Gastrocnemius medialis (tissue), 4 donors: Measurements from ENCODE around the gene GAMT. TPM values are rescaled to one million over a fixed set of nuclear protein-coding genes. Genes with fewer than 3 reads are reported as not detected.

Experiments
- ATAC-seq, 2 donors: fragments of 150-250 bp; one replicate each; pipeline ENCODE4 v1.9.1; 2016
- DNase-seq, 2 donors: peaks; one replicate each; pipeline ENCODE4 v3.0.0-alpha.2; 2019
- H3K27ac ChIP-seq, 4 donors: fragments of 200-600 bp; sonication (generic); 1 replicate in 1 of 4; 2 replicates in 3 of 4; pipeline ENCODE4 v1.5.1; 2016 to 2018; ENCODE audit warnings: mild to moderate bottlenecking in 2 of 4, moderate library complexity in 1 of 4
- H3K27me3 ChIP-seq, 3 donors: fragments of 200-600 bp; sonication (generic) in 2 of 3; 1 replicate in 1 of 3; 2 replicates in 2 of 3; pipeline versions ENCODE4 v1.5.1 to v1.6.0; 2016 to 2019; ENCODE audit warnings: mild to moderate bottlenecking in 1 of 3, moderate library complexity in 1 of 3
- H3K36me3 ChIP-seq, 2 donors: fragments of 200-600 bp; sonication (generic) in 1 of 2; one replicate each; pipeline ENCODE4 v1.5.1; 2017 to 2018
- H3K4me1 ChIP-seq, 2 donors: fragments of 200-600 bp; sonication (generic) in 1 of 2; one replicate each; pipeline ENCODE4 v1.5.1; 2016 to 2017; ENCODE audit warnings: mild to moderate bottlenecking in 2 of 2
- H3K4me3 ChIP-seq, 4 donors: fragments of 200-600 bp; sonication (generic) in 3 of 4; 1 replicate in 1 of 4; 2 replicates in 3 of 4; pipeline ENCODE4 v1.5.1; 2016 to 2019; ENCODE audit warnings: mild to moderate bottlenecking in 2 of 4
- H3K9me3 ChIP-seq, 3 donors: fragments of 200-600 bp; sonication (generic) in 2 of 3; 1 replicate in 1 of 3; 2 replicates in 2 of 3; pipeline ENCODE4 v1.5.1; 2016 to 2019
- POLR2A ChIP-seq, 2 donors: fragments of 450-650 bp; IDR thresholded peaks; one replicate each; pipeline ENCODE4 v1.6.1; 2017; ENCODE audit warnings: antibody characterized with exemption in 2 of 2, mild to moderate bottlenecking in 2 of 2, moderate library complexity in 2 of 2
- in situ Hi-C, 4 donors: fragments of 200-750 bp; cut with MboI; loops; one replicate each; pipeline versions ENCODE4 v1.15.0 to v1.8.0; 2017; ENCODE audit warnings: low sequenced_read_pairs in 4 of 4
- intact Hi-C: fragments of 100-400 bp; cut with DNase I; formaldehyde crosslinking; loops from one replicate; pipeline ENCODE4 v1.15.1; 2023; ENCODE audit warnings: low total_unique reads
- total RNA-seq, 4 donors: library from RNA; depleted of rRNA; stranded (reverse); fragments of >200 nt; gene quantifications; one replicate each; pipeline versions ENCODE4 v1.1.0 to v1.2.3, GENCODE V29; 2016
- TF ChIP-seq, protein P1 (sequence below), 5 experiments: fragments of 450-650 bp in 3 of 5; fragments of 200-600 bp in 2 of 5; sonication (generic) in 2 of 5; IDR thresholded peaks in 4 of 5; conservative IDR thresholded peaks in 1 of 5; 1 replicate in 4 of 5; 2 replicates in 1 of 5; pipeline ENCODE4 v1.5.1; 2016 to 2019; ENCODE audit warnings: antibody characterized with exemption in 5 of 5, mild to moderate bottlenecking in 3 of 5, moderate library complexity in 3 of 5

GAMT gene
- total RNA-seq, 4 donors from 2014 or later = 269 to 421 (median 373) TPM

DNA sequence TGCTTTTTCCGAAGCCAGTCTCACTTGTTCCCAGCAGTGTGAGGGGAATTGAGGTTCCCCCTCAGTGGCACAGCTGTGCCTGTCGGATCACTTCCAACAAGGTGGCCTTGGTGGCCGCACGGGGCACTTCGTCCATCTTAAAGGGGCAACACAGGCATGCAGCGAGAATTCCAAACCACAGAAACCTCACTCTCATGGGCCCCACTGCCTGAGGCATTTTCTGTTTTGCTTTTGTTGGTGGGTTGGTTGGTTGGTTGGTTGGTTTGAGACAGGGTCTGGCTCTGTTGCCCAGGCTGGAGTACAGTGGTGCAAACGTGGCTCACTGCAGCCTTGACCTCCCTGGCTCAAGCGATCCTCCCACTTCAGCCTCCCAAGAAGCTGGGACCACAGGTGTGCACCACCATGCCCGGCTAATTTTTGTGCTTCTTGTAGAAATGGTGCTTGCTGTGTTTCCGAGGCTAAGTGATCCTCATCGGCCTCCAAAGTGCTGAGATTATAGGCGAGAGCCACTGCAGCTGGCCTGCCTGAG, 21.3 kb downstream of the GAMT start:
- Histone ChIP-seq H3K9me3 (no peaks in the 10 kb centered on the region), H3K4me3 (no peak overlapping the region), H3K4me1 (peaks cover 17 to 18% of the 10 kb centered on the region in 2 donors), H3K27me3 (no peaks in the 10 kb centered on the region), H3K36me3 (peaks cover 0 to 16% of the 10 kb centered on the region in 2 donors), H3K27ac (no peak overlapping the region)
- ATAC-seq (no peak), DNase-seq (no peak)
- in situ Hi-C loops = no loop called here
- intact Hi-C loops = loop anchor here (10.0 kb wide), 1 partner anchor 485 kb away; the partner anchor contains the start of gene KLF16
- TF ChIP-seq, protein P1, sequence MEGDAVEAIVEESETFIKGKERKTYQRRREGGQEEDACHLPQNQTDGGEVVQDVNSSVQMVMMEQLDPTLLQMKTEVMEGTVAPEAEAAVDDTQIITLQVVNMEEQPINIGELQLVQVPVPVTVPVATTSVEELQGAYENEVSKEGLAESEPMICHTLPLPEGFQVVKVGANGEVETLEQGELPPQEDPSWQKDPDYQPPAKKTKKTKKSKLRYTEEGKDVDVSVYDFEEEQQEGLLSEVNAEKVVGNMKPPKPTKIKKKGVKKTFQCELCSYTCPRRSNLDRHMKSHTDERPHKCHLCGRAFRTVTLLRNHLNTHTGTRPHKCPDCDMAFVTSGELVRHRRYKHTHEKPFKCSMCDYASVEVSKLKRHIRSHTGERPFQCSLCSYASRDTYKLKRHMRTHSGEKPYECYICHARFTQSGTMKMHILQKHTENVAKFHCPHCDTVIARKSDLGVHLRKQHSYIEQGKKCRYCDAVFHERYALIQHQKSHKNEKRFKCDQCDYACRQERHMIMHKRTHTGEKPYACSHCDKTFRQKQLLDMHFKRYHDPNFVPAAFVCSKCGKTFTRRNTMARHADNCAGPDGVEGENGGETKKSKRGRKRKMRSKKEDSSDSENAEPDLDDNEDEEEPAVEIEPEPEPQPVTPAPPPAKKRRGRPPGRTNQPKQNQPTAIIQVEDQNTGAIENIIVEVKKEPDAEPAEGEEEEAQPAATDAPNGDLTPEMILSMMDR (IDR thresholded peaks at IDR 0.05 in 4 of 5, conservative IDR thresholded peaks at IDR 0.05 in 1 of 5) = no peak
- no peak for TF ChIP-seq POLR2A (IDR thresholded peaks at IDR 0.05)

DNA sequence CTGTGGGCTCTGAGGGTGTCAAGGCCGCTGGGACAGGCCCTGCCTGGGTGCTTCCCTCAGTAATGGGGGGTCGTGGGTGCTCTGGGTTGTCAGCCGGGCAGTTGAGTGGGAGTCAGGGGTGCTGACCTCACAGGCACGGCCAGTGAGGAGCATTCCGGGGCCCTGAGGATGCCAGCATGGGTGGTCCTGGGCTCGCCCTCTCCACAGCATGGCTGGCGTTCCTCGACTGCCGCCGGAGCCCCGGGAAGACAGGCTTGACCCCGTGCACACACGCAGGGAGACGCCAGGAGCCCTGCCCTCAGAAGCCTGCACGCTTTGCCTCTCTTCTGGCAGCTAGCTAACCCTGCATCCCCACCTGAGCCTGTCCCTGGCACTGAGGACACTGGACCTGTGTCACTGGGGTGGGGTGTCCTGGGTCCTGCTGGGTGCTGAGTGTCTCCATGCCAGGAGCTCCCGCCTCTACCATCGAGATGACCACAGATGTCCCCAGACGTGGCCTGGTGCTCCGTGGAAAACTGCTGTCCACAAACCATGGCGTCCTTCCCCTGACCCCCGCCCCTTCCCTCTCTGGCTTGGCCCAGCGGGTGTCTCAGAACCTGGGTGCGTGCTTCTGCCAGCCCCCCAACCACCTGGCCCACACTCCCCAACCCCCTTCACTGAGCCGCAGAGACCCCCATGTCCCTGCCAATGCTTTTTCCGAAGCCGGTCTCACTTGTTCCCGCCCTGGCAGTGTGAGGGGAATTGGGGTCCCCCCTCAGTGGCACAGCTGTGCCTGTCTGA, 22.0 kb downstream of the GAMT start:
- TF ChIP-seq POLR2A (IDR thresholded peaks at IDR 0.05) = no peak
- H3K36me3 ChIP-seq = peaks cover 0 to 16% of the 10 kb centered on the region in 2 donors
- H3K9me3 ChIP-seq = no peaks in the 10 kb centered on the region
- H3K27ac ChIP-seq = no peak overlapping the region
- no peak for ATAC-seq
- H3K4me1 ChIP-seq = peaks cover 10 to 11% of the 10 kb centered on the region in 2 donors
- H3K4me3 ChIP-seq = no peak overlapping the region
- DNase-seq = no peak
- in situ Hi-C loops = no loop called here
- H3K27me3 ChIP-seq = no peaks in the 10 kb centered on the region
- intact Hi-C loops = no loop called here

DNA sequence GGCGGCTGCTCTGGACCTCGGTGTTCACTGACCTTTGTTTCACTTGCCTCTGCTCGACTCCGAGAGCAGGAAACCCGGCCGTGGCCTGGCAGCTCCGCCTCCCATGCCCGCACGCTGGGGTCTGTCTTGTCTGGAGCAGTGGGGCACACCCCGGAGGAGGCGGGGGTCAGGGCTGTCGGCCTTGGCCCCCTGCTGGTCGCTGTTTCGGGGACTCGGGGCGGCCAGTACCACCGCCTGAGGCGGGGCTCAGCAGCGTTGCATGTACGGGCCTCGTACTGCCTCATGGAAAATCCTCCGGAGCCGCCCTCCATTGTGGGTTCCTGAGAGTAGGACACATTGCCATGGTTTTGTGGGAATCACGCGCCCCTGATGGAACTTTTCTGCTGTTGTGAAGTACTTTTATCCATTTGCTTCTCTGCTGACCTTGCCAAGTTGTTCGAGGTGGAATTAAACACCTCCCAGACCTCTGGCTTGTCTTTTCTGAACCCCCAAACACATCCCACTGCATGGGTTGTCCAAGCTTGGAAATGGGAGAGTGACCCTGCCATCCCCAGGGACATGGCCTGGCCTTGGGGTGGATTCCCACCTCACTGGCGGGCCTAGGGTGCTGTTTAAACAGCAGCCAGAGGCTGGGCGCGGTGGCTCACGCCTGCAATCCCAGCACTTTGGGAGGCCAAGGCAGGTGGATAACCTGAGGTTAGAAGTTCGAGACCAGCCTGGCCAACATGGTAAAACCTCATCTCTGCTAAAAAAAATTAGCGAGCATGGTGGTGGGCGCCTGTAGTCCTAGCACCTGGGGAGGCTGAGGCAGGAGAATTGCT, 23.2 kb downstream of the GAMT start:
- in situ Hi-C loops (no loop called here), intact Hi-C loops (no loop called here)
- no peak for TF ChIP-seq POLR2A (IDR thresholded peaks at IDR 0.05)
- TF ChIP-seq, protein P1 (IDR thresholded peaks at IDR 0.05 in 4 of 5, conservative IDR thresholded peaks at IDR 0.05 in 1 of 5) = no peak
- Histone ChIP-seq H3K27me3 (no peaks in the 10 kb centered on the region), H3K4me1 (peaks cover 9 to 10% of the 10 kb centered on the region in 2 donors), H3K27ac (no peak overlapping the region), H3K36me3 (peaks cover 0 to 18% of the 10 kb centered on the region in 2 donors), H3K4me3 (no peak overlapping the region), H3K9me3 (no peaks in the 10 kb centered on the region)
- no peak for DNase-seq
- ATAC-seq = no peak

DNA sequence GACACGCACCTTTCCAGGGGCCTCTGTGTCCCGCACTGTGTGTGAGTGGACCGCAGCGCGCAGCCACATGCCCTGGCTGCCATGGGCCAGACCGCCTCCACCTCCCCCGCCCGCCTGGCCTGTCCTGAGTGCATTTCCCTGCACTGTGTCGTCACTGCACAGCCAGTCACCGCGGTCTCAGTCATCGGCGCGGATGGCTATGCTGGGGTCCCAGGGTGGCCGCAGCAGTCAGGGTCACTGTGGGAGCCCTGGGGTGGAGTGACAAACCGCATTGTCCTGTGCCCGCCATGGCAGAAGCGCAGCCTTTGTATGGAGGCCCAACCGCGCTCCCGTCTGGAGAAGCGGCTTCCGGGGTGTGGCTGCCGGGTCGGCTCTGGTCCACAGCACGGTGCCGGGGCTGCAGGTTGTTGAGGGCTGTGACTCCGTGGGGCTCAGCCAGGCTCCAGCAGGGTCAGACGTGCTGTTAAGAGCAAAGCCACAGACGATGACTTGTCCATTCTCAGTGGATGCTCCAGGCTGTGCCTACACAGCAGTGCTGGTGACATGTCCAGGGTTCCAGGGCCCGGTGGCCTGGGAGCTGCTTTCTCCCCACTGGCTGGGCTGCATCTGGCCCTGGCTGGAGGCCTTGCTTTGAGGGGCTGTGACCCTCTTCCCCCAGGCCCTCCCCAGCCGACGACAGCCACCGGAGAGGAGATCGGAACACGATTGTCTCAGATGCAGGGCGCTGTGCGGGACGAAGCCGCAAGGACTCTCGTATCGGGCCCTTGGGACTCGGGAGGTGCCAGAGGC, 24.0 kb downstream of the GAMT start:
- ATAC-seq (no peak), DNase-seq (no peak)
- Histone ChIP-seq H3K4me1 (peaks cover 10 to 12% of the 10 kb centered on the region in 2 donors), H3K27me3 (no peaks in the 10 kb centered on the region), H3K27ac (no peak overlapping the region), H3K9me3 (no peaks in the 10 kb centered on the region), H3K4me3 (no peak overlapping the region), H3K36me3 (peaks cover 0 to 26% of the 10 kb centered on the region in 2 donors)
- no peak for TF ChIP-seq POLR2A (IDR thresholded peaks at IDR 0.05)
- TF ChIP-seq, protein P1 (IDR thresholded peaks at IDR 0.05 in 4 of 5, conservative IDR thresholded peaks at IDR 0.05 in 1 of 5) = no peak
- in situ Hi-C loops (no loop called here), intact Hi-C loops (no loop called here)
